NCI-H2107 (cell line): Measurements from ENCODE around the gene APBA2.

ENCODE experiments used
- DNase-seq: peaks from one replicate; lab custom pipeline; 2025; lab: John Stamatoyannopoulos, UW

The APBA2 gene

GRCh38 chr15:28983432-28984311 is 97.9 kb downstream of the APBA2 start:
- DNase-seq = no peak

DNA sequence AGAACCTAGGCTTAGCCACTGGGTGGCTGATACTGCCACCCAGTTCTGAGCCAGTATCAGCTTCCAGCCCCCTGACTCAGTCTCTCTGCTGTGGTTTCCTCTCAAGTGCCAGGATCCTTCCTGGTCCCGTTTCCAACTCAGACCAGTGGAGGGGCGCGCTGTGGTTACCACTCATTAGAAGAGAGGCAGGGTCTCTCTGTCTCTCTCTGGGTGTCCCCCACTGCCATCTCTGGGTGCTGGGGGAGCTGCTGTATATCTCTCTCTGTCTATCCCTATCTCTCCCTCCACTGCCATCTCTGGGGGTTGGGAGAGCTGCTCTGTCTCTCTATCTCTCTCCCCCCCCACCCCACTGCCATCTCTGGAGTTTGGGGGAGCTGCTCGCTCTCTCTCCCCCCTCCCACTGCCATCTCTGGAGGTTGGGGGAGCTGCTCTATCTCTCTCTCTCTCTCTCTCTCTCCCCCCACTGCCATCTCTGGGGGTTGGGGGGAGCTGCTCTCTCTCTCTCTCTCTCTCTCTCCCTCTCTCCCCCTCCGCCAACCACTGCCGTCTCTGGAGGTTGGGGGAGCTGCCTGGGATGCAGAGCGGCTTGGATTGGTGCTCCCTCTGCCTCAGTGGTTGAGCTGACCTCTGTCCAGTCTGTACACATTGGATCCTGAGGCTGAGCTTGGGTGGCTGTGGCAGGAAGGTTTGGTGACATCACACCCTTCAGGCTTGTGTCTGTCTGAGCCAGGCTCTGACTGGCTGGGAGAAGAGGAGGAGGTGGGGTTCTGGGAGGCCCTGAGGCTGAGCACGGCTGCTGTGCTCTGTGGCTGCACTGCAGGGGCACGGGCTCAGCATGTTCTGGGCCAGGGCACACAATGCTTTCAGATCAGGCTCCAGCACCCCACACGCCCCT is 98.9 kb downstream of the APBA2 start:
- DNase-seq = no peak

- DNase-seq = no peak
These were observed 99.5 kb downstream of the APBA2 start for GRCh38 chr15:28985316-28985645.

- no peak for DNase-seq
These were observed 99.9 kb downstream of the APBA2 start for GRCh38 chr15:28985691-28986090.

- DNase-seq = no peak
These were observed 100.3 kb downstream of the APBA2 start for GRCh38 chr15:28986108-28986507.

DNA sequence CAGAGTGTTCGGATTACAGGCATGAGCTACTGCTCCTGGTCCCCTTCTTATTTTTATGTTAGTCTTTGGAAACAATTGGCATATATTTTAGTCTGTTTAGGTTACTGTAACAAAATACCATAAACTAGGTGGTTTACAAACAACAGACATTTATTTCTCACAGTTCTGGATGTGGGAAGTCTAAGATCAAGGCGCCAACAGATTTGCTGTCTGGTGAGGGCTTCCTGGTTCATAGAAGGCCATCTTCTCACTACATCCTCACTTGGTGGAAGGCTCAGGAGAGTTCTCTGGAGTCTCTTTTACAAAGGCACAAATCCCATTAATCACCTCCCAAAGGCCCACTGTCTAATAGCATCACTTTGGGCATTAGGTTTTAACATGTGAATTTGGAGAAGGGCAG is 101.0 kb downstream of the APBA2 start:
- DNase-seq = no peak

- DNase-seq = no peak
These were observed 101.6 kb downstream of the APBA2 start for GRCh38 chr15:28987337-28987736.

- DNase-seq = peak; percentile 34
These were observed 103.6 kb downstream of the APBA2 start for GRCh38 chr15:28989239-28989830.

DNA sequence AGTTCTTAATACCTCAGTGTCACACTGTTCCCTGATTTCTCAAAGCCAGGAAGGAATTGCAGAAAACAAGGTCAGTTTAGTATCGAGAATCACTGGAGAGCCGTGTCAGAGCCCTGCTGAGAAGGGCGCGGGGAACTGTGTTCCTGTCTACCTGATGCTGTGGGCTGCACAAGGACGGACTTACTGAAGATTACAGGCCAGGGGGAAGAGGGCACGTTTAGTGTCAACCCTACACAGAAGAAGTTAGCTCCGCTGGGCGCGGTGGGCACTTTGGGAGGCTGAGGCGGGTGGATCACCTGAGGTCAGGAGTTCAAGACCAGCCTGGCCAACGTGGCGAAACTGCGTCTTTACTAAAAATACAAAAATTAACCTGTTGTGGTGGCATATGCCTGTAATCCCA is 104.1 kb downstream of the APBA2 start:
- no peak for DNase-seq

GRCh38 chr15:28990390-28990789 is 104.6 kb downstream of the APBA2 start:
- no peak for DNase-seq

GRCh38 chr15:28991236-28992171 is 105.7 kb downstream of the APBA2 start:
- DNase-seq = no peak

GRCh38 chr15:28992336-28992864 is 106.6 kb downstream of the APBA2 start:
- DNase-seq = no peak

GRCh38 chr15:28993051-28993719 is 107.4 kb downstream of the APBA2 start:
- no peak for DNase-seq

- no peak for DNase-seq
These were observed 107.9 kb downstream of the APBA2 start for GRCh38 chr15:28993720-28994053.

DNA sequence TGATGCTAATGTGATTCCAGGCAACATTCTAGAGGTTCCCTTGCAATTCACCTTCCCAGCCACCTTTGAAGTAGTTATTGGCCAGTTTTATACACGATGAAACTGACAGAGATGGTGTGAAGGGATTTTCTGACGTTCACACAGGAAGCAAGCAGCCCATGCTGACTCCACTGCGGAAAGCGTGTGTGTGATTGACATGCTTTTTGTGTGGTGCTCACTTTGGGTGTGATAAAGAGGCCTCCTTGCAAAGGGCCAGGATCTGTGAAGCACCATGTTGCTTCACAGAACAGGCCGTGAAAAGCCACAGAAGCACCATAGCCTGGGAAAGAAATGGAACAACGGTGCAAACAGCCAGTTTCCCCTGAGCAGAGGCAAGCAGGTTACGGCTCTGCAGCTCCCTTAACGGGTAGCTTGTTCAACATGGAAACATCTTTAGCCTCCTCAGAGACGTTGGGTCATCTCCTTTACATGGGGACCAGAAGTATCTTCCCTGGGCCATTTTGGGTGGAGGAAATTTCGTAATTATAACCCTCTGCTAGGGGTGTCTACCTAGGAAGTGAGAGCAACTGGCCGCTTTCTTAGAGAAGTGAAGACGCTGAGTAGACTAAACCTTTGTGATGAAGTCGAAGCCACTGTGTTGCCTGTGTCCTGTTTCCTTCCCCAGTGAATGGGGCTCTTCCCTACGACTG is 108.5 kb downstream of the APBA2 start:
- DNase-seq = no peak

DNA sequence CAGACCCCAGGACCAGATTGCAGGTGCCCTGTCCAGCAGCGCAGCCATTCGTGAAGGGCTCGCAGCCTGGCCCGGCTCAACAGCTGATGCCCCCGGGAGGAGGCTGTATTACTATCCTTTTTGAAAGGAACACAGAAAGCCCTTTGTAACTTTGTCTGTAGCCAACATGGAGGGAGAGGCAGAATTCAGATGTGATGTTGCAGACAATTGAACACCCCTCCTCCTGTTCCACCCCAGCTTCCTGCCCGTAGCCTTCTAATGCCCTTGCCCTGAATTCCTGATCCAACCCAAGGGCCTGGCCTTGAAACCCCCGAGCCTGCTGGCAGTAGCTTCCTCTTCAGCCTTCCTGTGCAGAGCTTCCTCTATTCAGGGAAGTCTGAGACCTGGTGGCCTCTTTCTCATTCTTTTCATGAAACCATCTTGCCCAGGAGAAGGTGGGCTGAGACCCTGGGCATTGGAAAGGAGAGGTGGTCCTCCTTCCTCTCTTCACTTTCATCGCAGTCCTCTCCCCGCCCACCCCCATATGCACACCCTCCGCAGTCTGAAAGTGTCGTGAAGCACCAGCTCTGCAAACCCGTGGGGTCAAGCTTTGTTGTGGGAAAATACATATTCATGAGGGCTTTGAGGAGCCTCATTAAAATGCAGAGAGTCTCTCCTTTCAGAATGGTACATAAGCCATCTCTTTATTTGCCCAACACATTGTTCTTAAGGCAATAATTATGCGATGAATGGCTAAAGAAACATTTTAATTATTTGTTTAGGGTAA is 109.2 kb downstream of the APBA2 start:
- no peak for DNase-seq

DNA sequence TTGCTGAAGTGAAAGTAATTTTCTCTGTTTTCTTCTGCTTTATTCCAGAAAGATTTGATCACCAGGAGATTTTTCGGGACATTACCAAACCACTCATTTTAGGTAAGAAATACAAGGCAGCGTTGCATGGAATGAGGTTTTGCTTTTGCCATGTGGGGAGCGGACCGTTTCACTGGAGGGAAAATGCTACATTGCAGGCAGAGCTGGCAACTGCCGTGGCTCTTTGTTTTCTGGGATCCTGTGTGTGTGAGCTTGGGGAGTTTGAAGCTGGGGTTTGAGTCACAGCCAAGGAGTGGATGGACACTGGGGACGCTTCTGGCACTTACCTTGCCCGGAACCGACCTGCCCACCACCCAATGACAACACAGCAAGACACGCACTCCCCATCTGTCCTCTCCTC is 109.9 kb downstream of the APBA2 start:
- DNase-seq = no peak

DNA sequence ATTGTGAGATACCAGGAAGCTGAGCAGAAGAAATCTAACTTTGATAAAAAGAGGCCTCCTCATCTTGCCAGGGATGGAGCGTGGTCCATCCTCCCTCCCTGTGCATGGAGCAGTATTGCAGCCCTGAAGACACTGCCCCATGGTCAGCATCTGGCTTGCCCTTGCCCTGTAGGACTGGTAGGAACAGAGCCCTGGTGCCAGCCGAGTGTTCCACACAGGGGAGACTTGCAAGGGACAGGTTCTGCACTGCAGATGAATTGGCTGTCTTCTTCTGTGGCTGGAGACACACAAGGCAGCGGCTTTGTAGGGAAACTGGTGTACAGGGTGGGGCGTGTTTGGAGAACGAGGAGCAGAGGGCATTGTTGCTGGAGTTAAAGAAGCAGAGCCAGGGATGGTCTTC is 110.5 kb downstream of the APBA2 start:
- DNase-seq = no peak

- no peak for DNase-seq
These were observed 111.2 kb downstream of the APBA2 start for GRCh38 chr15:28996953-28997352.

- no peak for DNase-seq
These were observed 112.0 kb downstream of the APBA2 start for GRCh38 chr15:28997791-28998190.
